OCI-M1 (cell line): ENCODE results near the gene DEFB113.

Experiments used
- DNase-seq: peaks from one replicate; lab custom pipeline; 2025; lab: John Stamatoyannopoulos, UW

The DEFB113 gene

DNA sequence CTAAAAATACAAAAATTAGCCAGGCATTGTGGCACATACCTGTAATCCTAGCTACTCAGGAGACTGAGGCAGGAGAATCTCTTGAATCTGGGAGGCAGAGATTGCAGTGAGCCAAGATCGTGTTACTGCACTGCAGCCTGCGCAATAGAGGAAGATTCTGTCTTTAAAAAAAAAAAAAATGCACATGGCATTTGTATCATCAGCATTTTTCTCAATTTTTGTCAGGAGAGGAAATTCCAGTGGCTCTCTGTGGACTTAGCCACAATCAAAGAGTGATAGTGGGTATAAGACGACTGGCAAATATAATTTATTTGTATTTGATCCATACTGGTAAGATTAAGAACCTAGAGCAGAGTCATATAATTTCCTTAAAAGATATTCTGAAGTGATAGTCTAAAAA, 34.0 kb downstream of the DEFB113 start:
- no peak for DNase-seq

DNA sequence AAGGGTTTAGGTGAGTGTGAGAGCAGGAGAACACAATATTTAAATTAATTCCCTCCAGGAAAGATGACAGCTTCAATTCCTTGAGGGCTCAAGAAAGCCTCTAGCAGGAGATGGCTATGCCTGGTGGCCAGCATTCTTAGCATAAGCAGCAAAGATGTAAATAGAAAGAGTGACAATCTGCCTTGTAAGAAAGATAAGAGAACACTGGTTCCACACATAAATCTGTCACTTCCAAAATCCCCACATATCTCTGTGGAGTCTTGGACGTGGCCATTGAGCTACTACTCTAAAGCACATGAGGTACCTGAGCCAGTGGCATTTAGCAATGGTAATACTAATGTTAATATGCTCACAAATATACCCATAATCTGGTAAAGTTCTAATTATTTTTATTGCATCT, 34.7 kb downstream of the DEFB113 start:
- no peak for DNase-seq

DNA sequence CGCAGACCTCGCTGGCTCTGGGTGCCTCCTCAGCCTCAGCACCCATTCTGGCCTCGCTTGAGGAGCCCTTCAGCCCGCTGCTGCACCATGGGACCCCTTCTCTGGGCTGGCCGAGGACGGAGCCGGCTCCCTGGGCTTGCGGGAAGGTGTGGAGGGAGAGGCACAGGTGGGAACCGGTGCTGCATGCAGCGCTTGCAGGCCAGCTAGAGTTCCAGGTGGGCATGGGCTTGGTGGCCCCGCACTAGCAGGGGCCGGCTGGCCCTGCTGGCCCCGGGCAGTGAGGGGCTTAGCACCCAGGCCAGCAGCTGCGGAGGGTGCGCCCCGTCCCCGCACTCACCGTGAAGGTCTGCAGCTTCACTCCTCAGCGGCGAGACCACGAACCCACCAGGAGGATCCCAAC, 35.9 kb downstream of the DEFB113 start:
- DNase-seq = no peak

DNA sequence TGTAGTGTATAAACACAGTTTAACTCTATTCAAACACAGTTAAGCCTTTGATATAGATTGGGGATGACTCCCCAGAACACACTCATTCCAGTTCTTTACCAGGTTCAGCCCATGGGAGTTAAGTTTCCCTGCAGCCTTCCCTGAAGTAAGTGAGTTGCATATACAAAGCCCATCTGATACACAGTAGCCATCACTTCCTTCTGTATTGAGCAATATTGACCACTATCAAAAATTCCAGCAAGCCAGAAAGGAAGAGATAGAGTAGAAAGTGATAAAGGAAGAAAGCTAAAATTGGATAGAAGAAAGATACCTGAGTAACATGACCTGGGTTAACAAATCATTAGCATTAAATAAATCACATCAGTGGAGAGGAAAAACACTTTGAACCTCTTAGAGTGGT, 40.1 kb downstream of the DEFB113 start:
- DNase-seq = no peak

DNA sequence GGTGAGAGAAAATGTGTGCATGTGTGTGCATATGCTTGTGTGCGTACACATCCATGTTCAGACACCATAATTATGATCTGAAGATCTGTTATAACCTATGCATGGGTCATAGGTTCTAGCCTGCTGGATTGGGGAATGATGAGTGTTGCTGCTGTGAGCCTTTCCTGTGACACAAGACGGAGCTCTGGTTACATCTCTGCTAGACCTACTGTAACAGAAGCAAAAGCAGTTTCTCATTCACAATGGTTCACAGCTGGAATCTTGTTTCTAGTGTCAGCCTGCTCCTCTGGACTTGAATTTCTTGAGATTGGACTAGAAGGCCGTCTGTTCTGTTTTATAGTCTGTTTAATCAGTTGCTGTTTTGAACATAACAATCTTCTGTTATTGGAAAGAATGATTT, 45.6 kb downstream of the DEFB113 start:
- DNase-seq = peak; percentile 69

DNA sequence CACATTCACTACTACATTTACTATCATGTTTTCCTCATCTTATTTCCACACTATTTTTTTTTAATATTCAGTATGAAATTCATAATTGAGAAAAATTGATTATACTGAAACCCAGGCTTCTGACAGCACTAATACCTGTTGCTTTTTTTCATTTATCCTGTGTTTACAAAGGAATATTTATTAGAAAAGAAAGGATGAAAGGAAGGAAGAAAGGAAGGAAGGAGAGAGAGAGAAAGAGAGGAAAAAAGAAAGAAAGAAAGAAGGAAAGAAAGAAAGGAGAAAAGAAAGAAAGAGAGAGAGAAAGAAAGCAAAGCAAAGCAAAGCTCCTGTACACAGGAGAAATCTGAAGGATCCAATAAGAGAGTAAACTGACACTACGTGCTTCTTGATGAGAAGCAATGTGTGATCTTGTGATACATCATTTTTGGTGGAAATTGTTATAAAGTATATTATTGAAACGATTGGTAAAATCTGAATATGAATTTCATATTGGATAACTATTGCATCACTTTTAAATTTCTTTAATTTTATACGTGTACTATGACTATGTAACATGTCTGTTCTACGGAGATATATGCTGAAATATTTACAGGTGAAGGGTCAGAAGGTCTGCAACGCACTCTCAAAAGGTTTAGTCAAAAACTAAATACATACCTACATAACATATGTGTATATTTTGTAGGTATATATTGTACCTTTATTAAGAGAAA, 49.3 kb downstream of the DEFB113 start:
- DNase-seq = no peak

DNA sequence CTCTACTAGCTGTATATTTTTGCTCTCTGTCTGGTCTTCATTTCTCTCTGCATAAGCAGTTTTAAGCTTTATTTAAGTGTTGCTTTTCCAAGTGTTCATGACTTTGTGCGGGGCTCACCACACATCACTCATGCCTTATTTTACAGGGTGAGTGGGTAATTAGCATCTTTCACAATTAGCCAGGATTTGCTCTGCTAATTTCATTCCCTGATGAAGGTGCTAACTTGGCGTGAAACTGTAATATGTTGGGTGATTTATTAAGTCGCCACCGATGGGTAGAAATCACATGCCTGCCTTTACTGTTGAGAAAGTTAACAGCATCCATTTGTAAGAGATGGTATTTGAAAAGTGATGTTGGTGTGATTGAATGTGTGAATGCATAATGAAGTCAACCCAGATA, 50.2 kb downstream of the DEFB113 start:
- DNase-seq = no peak

DNA sequence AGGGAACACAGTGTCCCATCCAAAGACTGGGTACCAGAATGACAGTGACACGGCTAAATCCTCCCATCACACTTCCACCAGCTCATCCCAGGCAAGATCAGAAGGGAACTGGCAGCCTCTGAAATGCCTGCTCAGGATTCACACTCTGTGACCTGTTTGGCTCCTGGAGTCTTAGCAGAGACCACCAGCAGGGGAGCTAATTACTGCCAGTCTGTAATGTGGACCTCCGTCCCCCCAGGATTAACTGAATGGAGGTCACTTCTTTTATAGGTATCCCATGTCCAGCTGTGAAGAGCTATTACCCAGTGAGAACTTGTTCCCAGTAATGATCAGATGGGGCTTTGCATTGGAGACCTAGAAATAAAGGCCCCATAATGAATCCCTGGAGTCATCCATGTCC, 50.6 kb downstream of the DEFB113 start:
- DNase-seq = no peak
